Activated CD4-positive, alpha-beta T cell treated with anti-CD3 and anti-CD28 coated beads, Interleukin-2, amount 50 U/mL, for 1 hour (primary cell): ENCODE measurements around the gene C1orf198.

Experiments
- DNase-seq: peaks from one replicate; pipeline ENCODE4 v3.0.0-alpha.2; 2020

Gene C1orf198

DNA sequence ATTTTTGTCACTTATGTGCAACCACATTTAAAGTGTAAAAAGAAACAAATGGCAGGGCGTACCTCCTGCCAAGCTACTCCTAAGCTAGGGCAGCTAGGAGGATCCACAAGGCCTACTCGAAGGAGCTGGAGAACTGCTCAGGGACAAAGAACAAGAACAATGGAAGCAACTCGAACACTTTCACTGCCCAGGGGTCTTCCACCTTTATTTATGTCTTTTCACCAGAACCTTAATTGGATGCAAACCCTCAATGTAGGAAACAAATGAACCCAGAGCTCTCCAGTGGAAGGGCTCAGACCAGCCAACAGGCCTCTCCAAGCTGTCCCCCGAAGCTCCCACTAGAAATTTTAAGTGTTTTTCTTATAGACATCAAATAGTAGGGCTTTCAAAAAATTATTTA lies 39.9 kb downstream of the C1orf198 start:
- no peak for DNase-seq

DNA sequence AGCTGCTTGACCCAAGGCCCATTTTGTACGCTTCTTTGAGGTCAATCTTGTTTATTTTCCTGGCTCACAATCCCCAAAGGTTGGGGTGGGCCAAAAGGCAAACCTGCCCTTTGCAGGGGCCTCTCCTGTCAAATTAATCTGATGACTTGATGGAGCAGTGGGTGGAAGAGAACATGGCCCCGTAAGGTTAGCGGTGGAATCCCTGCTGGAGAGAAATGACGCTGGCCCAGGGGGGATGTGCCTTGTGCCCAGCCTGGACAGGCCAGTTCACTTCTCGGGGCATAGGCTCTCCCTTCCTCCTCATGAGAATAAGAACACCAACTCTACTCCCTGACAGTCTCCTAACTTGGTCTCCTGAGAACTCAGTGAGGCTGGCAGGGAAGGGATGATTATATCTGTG lies 40.5 kb downstream of the C1orf198 start:
- DNase-seq: no peak

DNA sequence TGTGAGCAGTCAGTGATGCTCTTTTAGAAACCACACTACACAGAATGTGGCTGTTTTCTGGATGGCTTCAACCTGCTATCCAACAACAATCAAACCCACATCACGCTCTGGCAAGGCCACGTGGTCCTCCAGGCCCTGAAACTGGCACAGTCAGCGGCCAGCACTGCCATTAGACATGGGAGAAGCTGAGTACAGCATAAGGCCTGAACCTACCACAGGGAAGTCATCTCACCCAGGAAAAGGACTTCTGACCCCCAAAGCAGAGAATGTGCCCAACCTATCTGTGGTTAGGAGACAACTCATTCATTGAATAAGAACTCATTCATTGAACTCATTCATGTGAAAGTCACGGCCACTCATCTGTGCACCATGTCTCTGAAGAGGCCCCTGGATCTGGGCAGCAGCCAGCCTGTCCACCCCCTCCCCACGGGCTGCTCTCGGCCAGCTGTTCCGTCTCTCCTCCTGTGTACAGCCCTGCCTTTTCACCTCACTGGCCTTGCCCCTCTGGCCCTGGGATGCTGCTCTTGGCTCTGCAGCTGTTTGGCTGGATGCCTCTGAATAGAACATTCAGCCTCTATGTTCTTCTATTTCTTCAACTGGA lies 41.1 kb downstream of the C1orf198 start:
- no peak for DNase-seq

DNA sequence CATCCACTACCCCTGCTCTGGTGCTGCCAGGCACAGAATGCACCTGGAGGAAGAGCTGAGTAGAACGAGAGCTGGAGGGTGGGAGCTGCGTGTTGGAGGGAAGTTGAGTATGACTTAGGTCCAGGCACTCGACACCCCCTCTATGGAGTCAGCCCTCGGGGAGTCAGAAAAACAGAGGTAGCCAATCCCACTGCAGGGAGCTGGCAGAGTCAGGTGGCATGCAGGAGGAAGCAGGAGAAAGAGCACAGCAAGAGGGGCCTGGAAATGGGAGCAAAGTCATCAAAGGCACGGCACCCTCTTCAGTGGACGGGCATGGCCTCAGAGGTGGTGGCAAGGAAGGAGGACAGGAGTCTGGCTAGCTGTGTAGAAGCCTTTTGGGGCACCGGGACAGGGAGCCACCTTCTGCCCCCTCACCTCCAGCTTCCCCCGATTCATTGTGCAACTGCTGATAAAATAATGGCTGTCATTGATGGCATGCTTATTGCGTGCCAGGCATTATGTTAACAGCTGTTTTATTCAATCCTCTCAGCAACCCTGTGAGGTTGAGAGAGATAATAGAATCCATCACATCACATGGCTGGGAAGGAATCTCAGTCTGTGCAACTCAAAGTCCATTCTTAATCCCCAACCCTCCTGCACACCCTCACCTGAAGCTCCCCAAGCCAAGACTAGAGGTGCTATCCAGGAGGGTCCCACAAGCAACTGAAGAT lies 42.0 kb downstream of the C1orf198 start:
- DNase-seq: no peak

DNA sequence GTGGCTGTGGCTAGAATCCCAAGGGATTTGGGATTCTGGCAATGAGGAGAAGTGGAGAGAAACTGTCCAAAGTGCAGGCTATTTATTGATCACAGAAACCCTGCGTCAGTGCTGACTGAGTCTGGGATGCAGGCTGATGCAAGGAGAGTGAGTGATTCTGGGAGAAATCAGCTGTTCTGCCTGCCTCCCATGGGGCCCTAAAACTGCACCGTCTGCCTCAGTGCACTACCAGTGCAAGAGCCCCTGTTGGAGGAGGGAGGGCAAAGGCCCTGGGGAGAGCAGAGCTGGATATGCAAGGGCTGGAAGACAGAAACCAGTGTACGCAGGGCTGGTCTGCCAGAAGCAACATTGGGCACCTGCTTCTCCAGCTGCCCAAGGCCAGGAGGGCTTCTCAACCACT lies 42.6 kb downstream of the C1orf198 start:
- DNase-seq: no peak

DNA sequence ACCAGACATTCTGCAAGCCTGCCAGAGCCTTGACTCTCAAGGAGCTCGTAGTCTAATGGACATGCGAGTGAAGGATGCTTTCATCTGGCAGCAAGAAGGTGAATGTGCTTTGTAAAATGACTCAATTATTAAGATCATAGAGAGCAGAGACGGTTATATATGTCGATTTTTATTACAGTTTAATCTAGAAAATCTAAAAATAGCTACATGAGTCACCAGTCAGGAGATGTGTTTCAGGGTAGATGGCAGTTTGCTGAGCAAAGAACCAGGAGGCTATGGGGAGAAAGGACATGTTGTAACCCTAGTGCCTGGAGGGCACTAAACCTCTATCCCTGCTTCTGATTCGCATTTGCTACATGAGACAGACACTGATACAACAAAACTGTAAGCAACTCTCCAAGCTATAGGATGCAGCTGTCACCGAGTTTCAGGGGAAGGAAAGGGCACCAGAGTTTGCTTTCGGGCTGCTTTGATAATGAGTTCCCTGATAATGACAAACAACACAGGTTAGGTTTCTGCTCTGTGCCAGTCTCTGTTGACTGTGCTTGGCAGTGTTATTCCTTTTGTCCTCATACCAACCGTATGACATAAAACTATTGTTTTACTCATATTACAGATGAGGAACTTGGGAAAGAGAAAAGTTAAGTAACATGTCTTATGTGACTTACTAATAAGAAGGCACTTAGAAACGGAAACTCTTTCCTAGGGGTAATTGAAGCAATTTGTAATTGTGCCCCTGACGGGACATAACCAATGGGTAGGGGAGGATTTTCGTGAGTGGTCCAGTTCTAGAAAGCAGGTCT lies 43.2 kb downstream of the C1orf198 start:
- DNase-seq: no peak

DNA sequence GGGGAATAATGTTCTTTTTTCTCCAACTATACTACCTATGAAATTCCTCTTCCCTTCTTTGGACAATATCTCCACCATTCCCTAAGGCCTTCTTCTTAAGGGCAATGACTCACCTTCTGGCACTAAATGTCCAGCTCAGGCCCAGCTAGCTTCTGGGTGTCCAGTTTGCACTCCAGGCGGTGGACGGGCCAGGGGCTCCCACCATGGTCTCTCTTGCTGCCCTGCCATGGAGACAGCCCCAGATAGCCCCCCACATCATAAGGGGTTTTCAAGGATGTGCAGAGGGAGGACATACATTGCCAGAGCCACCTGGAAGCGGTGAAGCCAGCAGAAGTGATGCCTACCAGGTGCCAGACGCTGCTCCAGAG lies 43.8 kb downstream of the C1orf198 start:
- DNase-seq: no peak

DNA sequence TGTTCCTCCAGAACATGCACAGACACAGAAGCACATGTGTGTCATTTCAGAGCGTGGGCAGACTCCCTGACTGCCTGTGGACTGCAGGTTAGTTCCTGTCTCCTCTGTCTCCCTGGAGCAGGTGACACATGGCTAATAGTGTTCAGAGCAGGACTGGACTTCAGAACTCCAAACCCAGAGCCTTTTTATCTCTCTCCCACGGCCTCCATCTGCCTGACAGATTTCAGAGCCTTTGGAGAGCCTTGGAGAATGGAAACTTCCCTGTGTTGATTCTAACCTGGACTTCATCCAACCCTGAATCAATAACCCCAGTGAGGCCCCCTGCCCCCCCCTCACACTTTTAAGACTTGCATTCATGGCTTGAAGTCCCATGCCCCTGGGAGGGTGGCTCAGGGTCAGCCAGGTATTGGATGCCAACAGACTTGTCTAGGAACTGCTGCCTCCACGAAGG lies 44.4 kb downstream of the C1orf198 start:
- DNase-seq: no peak

DNA sequence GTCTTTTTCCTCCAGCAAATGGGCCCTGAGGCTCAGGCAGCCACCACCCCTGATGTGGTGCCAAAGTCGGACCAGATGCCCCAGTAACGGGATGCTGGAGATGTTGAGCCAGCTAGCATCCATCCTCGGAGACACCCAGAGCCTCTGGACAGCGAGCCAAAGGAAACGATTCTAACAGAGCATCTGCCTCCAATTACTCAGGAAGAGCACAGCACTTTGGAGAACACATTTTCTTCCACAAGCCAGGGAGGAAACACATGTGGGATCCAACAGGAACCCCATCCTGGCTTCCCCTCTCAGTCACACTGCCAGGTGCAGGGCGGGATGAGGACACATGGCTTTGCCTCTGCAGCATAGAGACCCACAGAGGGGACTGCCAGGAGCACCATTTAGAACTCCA lies 44.9 kb downstream of the C1orf198 start:
- DNase-seq: no peak

DNA sequence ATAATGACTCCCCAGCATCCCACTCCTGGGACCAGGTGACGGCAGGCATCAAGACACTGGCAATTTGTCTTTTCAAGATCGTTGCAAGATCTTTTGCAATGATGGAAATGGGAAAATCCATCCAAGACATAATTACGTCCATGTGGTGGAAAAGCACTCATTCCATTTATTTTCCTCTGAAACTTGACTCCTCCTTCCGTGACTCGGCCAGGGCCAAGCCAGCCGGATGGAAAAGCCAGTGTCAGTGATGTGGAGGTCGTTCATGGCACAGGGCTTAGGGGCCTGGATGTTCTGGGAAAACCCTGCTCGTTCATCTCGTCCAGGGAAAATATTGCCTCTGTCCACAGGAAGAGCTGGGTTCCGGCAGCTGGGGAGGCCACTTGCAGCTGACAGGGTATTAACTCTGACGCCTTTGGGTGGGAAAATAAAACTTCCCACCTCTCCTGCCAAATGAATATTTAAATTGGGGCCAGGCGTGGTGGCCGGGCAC lies 46.2 kb downstream of the C1orf198 start:
- DNase-seq: no peak

DNA sequence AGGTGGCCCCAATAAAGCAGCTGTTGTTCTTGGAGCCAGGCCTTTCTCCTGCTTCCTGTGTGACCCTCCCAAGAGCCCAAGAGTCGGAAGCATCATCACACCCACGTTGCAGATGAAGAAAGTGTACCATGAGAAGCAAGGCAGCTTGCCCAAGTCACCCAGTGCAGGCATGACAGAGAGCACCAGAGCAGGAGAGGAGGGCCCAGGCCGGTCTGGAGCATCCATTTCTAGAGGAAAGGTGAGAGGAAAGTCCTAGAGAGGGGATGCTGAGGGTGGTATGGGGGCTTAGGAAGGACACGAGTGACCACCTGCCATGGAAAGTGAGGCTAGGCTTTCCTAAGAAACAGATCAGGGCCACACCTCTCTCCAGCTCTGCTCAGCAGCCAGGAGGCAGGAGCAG lies 47.0 kb downstream of the C1orf198 start:
- no peak for DNase-seq

DNA sequence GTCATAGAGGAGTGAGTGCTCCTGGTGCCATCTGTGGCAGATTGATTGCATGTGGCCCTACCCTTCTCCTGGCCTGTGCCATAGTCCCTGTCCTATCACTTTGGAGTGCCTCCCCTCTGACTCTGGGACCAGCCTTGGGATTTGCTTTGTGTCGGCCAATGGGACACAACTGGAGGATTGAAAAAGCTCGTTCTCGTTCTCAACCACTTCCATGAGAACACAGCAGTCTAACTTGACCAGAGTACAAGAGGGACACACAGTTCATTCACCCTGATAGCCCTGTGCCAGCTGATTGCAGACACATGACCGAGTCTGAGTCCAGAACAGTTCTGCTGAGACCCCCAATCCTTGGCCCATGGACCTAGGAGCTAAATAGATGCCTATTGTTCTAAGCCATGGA lies 47.8 kb downstream of the C1orf198 start:
- no peak for DNase-seq

DNA sequence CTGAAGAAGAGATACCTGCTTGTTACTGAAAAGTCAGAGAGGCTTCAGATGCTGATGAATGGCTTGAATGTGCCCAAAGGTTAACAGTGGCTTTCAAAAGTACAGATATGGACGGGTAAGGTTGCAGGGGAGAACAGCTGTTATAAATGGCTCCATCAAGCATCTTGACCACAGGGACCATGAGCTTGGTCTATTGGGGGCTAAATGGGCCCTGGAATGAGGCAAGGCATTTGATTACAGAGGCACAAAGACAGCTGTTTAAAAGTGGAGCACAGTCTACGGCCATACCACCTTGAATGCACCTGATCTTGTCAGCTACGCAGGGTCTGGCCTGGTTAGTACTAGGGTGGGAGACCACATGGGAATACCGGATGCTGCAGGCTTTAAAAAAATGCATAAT lies 48.3 kb downstream of the C1orf198 start:
- DNase-seq: no peak

DNA sequence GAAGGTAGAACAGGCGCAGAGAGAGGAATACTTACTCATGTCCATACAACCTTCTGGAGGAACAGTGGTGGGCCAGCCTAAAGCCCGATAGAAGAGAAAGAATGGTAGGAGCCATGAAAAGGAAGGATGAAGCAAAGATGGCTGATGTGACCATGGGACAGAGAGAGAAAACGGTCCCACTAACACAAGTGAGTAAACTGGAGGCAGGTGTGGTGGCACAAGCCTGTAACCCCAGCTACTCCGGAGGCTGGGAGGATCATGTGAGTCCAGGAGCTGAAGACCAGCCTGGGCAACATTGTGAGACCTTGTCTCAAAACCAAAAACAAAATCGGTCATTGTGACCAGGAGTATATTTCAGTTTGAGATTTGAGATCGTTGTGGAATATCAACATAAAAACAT lies 49.4 kb downstream of the C1orf198 start:
- DNase-seq: no peak

DNA sequence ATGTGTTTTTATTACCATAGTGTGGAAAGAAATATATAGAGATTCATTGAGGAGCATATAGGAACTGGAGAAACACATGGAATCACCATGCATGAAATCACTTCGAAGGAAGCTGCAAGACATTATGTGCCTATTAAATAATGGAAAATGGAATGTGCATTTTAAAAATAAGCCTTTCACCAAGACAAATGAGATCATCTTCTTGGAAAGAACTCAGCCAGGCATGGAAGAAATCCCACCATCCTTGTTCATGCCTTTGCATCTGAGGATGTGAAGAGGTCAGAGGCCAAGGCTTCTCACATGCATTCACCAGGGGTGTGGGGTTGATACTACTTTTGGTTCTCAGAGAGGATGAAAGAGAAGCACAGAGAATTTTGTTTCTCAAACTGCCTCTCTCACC lies 50.0 kb downstream of the C1orf198 start:
- no peak for DNase-seq

DNA sequence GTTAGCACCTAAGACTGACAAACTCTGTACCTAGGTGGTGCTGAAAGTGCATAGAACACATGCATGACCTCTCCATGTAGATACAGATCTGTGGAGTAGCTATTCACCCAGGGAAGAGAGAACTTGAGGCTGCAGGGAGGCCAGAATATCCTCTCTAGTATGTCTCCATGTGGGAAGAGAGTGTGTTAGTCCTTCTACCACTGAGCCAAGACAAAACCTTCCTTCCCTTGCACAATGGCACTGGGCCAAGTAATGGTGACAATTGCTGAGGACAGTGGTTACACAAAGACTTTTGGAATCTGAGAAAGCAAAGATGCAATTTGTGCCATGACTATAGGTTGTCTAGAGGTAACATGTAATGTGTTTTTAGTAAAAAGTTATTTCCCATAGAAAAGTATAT lies 52.3 kb downstream of the C1orf198 start:
- DNase-seq: no peak

DNA sequence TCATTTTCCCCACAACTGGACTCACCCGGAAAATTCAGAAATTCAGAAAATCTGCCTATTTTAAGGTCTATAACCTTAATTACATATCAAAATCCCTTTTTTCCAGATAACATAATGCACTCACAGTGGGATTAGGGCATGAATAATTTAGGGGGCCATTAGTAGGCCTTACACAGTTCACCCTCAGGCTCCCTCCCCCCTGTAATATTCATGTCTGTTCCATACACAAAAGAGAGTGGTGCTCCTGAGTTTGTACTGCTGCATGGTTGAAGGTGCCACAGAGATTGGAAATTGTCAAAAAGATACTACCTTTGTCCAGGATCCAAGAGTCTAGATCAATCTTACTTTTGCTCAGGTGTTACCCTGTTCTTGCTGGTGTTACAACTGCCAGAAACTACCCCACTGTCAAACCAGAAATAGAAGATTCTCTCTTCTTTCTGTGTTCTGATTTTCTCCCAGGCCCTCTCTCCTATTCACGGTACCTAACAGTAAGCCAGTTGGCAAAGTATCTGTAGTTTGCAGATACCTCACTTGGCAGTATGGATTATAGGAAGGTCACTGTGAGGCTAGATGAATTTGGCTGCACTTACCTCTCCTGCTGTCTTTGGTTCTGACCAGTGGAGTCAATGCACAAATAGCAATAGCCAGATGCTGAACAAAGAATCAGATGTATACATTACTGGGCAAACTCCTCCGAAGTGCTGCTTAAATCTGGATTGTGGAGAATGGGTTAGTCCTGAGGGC lies 53.2 kb downstream of the C1orf198 start:
- no peak for DNase-seq

DNA sequence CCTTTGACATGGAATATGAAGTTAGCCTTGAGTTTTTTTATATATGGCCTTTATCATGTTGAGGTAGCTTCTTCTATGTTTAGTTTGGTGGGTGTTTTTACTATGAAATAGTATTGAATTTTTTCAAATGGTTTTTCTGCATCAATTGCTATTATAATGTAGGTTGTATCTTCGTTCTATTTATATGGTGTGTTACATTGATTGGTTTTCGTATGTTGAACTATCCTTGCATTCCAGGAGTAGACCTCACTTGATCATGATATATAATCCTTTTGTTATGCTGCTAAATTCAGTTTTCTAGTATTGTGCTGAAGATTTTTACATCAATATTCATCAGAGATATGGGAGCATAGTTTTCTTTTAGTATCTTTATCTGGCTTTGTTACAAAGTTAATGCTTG lies 55.8 kb downstream of the C1orf198 start:
- DNase-seq: no peak

DNA sequence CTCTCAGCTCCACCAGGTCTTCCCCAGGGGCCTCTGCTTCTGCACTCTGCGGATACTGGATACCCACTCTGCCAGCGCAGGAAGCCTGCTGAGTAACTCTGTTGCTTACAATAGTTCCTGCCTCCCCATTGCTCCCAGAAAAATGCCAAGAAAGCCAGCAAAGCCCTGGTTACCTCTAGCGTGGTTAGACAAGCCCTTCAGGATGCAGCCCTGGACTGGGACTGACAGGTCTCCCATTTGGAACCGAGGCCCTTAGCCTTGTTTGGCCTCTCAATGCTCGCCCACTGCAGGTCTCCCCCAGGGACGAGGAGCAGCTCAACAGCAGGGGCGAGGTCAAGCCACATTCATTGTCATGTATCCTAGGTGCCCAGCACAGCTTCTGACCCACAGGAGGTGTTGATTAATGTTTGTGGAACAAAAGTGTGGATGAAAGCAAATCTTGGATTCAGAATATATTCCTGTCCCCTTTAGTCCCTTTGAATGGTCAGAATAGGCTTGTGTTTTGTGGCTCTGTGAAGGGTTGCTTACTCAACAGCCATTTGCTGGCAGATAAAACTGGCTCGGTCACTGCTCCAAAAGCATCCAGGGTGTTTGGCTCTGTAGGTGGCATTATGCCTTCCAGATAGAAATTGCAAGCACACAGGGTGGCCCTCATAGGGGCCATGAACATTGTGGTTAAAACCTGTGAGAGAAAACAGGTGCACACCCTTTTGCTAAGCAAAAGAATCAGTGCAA lies 58.9 kb downstream of the C1orf198 start:
- DNase-seq: no peak

DNA sequence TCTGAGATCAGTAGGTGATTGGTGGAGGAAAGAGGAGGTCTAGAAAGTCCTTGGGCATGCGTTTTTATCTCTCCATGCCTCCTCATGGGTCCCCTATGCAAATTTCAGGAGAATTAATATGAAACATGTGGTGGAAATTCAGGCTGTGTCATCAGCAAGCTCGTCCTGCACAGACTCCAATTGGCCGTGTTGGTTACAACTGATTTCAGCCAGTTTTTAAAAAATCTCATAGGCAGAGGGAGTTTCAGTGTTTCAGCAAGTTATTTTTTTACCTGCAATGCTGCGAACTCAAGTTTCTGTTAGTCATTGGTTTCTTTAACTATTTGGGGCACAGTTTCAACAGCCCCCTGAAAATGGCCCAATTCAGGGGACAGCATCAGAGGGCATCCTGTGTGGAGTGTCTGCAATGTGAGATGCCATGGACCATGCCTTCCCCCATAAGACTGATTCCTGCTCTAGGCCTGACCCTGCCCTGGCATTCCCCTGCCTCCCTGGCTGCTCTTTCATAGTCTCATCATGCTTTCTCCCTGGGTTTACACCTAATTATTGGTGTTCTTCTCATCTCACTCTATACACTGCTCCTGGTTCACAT lies 59.9 kb downstream of the C1orf198 start:
- DNase-seq: no peak

DNA sequence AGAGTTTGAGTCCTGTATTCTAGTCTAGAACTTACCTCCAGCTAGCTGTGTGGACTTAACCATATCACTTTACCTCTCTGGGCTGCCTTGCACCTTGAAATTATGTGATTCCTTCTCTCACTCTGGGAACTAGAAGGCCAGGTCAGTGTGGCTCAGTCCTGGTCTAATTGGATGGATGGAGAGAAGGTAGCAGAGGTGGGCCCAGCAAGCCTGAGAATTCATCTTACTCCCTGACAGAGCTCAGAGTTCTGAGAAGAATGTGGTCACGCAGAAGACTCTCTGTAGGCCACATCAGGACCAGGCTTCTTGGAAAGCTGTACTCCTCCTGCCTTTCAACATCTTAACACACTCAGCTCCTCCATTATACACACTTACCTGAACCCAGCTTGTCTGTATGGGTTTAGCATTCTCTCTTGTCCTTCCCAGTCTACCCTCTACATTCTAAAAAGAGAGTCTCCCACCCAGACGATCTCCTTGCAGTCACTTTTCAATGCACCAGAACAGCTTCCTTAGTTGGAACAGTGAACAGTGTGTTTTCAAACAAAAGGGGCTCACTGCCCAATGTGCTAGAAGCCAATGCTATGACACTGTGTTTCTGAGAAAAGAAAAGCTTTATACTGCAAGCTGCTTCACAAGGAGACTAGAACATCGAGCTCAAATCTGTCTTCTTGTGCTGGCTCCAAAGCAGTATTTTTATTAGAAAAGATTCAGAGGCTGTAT lies 60.6 kb downstream of the C1orf198 start:
- no peak for DNase-seq

DNA sequence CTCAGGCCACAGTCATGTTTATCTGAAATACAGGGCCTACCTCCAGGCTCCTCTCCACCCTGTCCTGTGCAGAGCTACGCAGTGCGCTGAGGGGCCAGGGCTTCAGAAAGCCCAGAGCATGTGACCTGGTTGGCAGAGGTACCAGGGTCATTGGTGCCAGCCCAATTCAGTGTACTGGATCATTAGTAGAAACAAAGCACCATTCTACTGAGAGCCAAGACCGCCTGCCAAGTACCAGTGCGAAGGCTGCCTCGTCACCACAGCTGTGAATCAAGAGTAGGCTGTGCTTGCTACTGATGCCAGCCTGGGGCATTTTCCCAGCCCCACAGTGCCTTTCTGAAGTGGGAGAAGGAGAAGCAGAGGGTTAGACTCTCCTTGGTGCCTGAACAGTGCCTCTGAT lies 61.3 kb downstream of the C1orf198 start:
- DNase-seq: no peak
